WTC11 (cell line): ENCODE data around the gene FOXD1. TPM values are rescaled to one million over a fixed set of nuclear protein-coding genes. Genes with fewer than 3 reads are reported as not detected.

Source experiments
- ATAC-seq: fragments of 200-7000 bp; cut with Tn5 transposase; 2 replicates; pipeline ENCODE4 v1.10.0; 2021; ENCODE audit warnings: mild to moderate bottlenecking, moderate library complexity
- CTCF ChIA-PET: fragments of 300-600 bp; sonication (Branson Sonifier 250); formaldehyde crosslinking; loops from one replicate; lab custom pipeline; 2021; ENCODE audit warnings: antibody characterized with exemption; lab: Charles Lee
- POLR2A ChIA-PET: fragments of 350-600 bp; sonication (Branson Sonifier 250); formaldehyde crosslinking; loops from one replicate; lab custom pipeline; 2021; ENCODE audit warnings: antibody characterized with exemption; lab: Charles Lee
- DNase-seq: peaks from one replicate; pipeline ENCODE4 v3.0.0; 2021; ENCODE audit warnings: low spot score
- H3K27ac Mint-ChIP-seq: 2 replicates; pipeline ENCODE4 v1.8.0; 2021; ENCODE audit warnings: mixed read lengths
- H3K27me3 Mint-ChIP-seq: 2 replicates; pipeline ENCODE4 v1.8.0; 2021; ENCODE audit warnings: low read depth, mild to moderate bottlenecking, moderate library complexity, mixed read lengths
- H3K36me3 Mint-ChIP-seq: 2 replicates; pipeline ENCODE4 v1.8.0; 2021; ENCODE audit warnings: mixed read lengths
- H3K4me1 Mint-ChIP-seq: 2 replicates; pipeline ENCODE4 v1.8.0; 2022; ENCODE audit warnings: mixed read lengths
- H3K4me3 Mint-ChIP-seq: 2 replicates; pipeline ENCODE4 v1.8.0; 2021; ENCODE audit warnings: mild to moderate bottlenecking, moderate library complexity, mixed read lengths
- H3K9me3 Mint-ChIP-seq: 2 replicates; pipeline ENCODE4 v1.8.0; 2021; ENCODE audit warnings: mixed read lengths
- AFF4 ChIP-seq: sonication (generic); formaldehyde crosslinking; IDR thresholded peaks from 2 replicates; pipeline ENCODE4 v1.8.1; 2023; ENCODE audit warnings: mild to moderate bottlenecking, missing genetic modification reagents, borderline replicate concordance
- ARID4B ChIP-seq: sonication (generic); formaldehyde crosslinking; IDR thresholded peaks from 2 replicates; pipeline ENCODE4 v1.8.0; 2023; ENCODE audit warnings: missing genetic modification reagents, mild to moderate bottlenecking, borderline replicate concordance
- JUN ChIP-seq: sonication (generic); formaldehyde crosslinking; IDR thresholded peaks from 2 replicates; pipeline ENCODE4 v1.8.0; 2023; ENCODE audit warnings: mild to moderate bottlenecking, missing genetic modification reagents
- NFYB ChIP-seq: sonication (generic); formaldehyde crosslinking; conservative IDR thresholded peaks from 2 replicates; pipeline ENCODE4 v1.8.0; 2022; ENCODE audit warnings: low read depth, missing genetic modification reagents
- NR1H2 ChIP-seq: sonication (generic); formaldehyde crosslinking; IDR thresholded peaks from 2 replicates; pipeline ENCODE4 v1.9.0; 2021; ENCODE audit warnings: mild to moderate bottlenecking, moderate library complexity, missing genetic modification reagents
- RELA ChIP-seq: sonication (generic); formaldehyde crosslinking; IDR thresholded peaks from 2 replicates; pipeline ENCODE4 v1.8.1; 2022; ENCODE audit warnings: missing genetic modification reagents, mild to moderate bottlenecking, borderline replicate concordance
- ZBTB21 ChIP-seq: sonication (generic); formaldehyde crosslinking; IDR thresholded peaks from 2 replicates; pipeline ENCODE4 v1.8.1; 2023; ENCODE audit warnings: mild to moderate bottlenecking, missing genetic modification reagents, borderline replicate concordance
- ZNF121 ChIP-seq: sonication (generic); formaldehyde crosslinking; IDR thresholded peaks from 2 replicates; pipeline ENCODE4 v1.8.0; 2023; ENCODE audit warnings: missing genetic modification reagents
- ZNF263 ChIP-seq: sonication (generic); formaldehyde crosslinking; IDR thresholded peaks from 2 replicates; pipeline ENCODE4 v1.8.1; 2022; ENCODE audit warnings: low read depth, mild to moderate bottlenecking, moderate library complexity, missing genetic modification reagents
- ZNF416 ChIP-seq: fragments of 250-450 bp; sonication (Bioruptor Pico); IDR thresholded peaks from 2 replicates; pipeline ENCODE4 v1.9.0; 2021; ENCODE audit warnings: mild to moderate bottlenecking, inconsistent platforms
- ZNF423 ChIP-seq: fragments of 250-450 bp; sonication (Bioruptor Pico); IDR thresholded peaks from 2 replicates; pipeline ENCODE4 v2.1.2; 2022; ENCODE audit warnings: mild to moderate bottlenecking, moderate library complexity
- ZSCAN18 ChIP-seq: fragments of 250-450 bp; sonication (Bioruptor Pico); IDR thresholded peaks from 2 replicates; pipeline ENCODE4 v2.1.2; 2022; ENCODE audit warnings: mild to moderate bottlenecking, moderate library complexity
- total RNA-seq: library from RNA; stranded (reverse); gene quantifications from 3 replicates; pipeline ENCODE4 v1.2.3, GENCODE V29; 2021
- TF ChIP-seq, protein P1 (sequence below): fragments of 200-600 bp; IDR thresholded peaks from 2 replicates; pipeline ENCODE4 v1.8.0; 2022; ENCODE audit warnings: antibody characterized with exemption

The FOXD1 gene
- total RNA-seq, 1 experiment from 2014 or later, result 10.3 TPM

GRCh38 chr5:73450137-73450536, 1.6 kb upstream of the FOXD1 start:
- TF ChIP-seq NFYB (CRISPR knock-in tag) (no peak), ARID4B (CRISPR knock-in tag) (no peak), NR1H2 (CRISPR knock-in tag) (no peak), ZNF121 (no peak), ZNF263 (CRISPR knock-in tag) (no peak), ZSCAN18 (no peak), RELA (no peak), JUN (CRISPR knock-in tag) (no peak)
- TF ChIP-seq, protein P1, sequence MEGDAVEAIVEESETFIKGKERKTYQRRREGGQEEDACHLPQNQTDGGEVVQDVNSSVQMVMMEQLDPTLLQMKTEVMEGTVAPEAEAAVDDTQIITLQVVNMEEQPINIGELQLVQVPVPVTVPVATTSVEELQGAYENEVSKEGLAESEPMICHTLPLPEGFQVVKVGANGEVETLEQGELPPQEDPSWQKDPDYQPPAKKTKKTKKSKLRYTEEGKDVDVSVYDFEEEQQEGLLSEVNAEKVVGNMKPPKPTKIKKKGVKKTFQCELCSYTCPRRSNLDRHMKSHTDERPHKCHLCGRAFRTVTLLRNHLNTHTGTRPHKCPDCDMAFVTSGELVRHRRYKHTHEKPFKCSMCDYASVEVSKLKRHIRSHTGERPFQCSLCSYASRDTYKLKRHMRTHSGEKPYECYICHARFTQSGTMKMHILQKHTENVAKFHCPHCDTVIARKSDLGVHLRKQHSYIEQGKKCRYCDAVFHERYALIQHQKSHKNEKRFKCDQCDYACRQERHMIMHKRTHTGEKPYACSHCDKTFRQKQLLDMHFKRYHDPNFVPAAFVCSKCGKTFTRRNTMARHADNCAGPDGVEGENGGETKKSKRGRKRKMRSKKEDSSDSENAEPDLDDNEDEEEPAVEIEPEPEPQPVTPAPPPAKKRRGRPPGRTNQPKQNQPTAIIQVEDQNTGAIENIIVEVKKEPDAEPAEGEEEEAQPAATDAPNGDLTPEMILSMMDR, result no peak
- H3K4me3 Mint-ChIP-seq, result peak overlapping the region; percentile 78
- no peaks in the 10 kb centered on the region for H3K36me3 Mint-ChIP-seq
- ChIA-PET CTCF (interaction anchor here (1.2 to 4.4 kb wide), 6 partner anchors 13 to 234 kb away, joined by 3 to 38 read pairs (median 22); no protein-coding TSS in a partner anchor), POLR2A (no interaction called here)
- no peaks in the 10 kb centered on the region for H3K9me3 Mint-ChIP-seq
- ATAC-seq (no peak), DNase-seq (no peak)
- peaks cover 41% of the 10 kb centered on the region for H3K4me1 Mint-ChIP-seq
- H3K27me3 Mint-ChIP-seq, result peaks cover 86% of the 10 kb centered on the region
- no peak overlapping the region for H3K27ac Mint-ChIP-seq

DNA sequence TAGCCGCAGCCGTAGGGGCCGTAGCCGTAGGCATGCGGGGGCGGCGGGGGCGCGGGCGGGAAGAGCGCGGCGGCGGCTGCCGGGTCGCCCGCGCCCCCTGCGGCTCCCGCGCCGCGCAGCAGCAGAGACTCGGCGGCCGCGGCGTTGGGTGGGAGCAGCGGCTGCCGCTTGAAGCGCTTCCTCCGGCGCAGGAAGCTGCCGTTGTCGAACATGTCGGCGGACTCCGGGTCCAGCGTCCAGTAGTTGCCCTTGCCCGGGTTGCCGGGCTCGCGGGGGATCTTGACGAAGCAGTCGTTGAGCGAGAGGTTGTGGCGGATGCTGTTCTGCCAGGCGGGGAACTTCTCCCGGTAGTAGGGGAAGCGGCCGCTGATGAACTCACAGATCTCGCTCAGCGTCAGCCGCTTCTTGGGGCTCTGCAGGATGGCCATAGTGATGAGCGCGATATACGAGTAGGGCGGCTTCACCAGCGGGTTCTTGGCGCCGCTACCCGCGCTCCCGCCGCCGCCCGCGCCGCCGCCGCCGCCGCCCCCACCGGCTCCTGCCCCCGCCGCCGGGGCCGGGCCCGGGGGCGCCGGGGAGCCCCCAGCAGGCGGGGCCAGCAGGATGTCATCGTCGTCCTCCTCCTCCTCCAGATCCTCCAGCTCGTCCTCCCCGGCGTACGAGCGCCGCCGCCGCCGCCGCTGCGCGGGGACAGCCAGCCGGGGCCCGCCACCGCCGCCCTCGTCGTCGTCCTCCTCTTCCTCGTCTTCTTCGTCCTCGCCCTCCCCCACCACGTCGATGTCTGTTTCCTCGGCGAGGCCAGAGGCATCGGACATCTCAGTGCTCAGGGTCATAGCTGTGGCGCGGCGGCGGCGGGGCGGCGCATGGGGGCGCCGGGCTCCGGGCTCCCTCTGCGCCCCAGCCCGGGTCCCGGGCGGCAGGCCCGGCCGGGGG, 781 bp downstream of the FOXD1 start:
- H3K27ac Mint-ChIP-seq, result no peak overlapping the region
- ATAC-seq (peak; percentile 4), DNase-seq (peak; percentile 53)
- no peak for TF ChIP-seq ZNF416 (CRISPR knock-in tag)
- TF ChIP-seq ZNF263 (CRISPR knock-in tag), result peak; percentile 80
- no peak for TF ChIP-seq ZBTB21 (CRISPR knock-in tag)
- TF ChIP-seq AFF4 (CRISPR knock-in tag), result no peak
- TF ChIP-seq ZNF423, result no peak
- H3K9me3 Mint-ChIP-seq, result no peaks in the 10 kb centered on the region
- peaks cover 93% of the 10 kb centered on the region for H3K27me3 Mint-ChIP-seq
- H3K4me1 Mint-ChIP-seq, result peaks cover 51% of the 10 kb centered on the region
- POLR2A ChIA-PET, result interaction anchor here (0.9 to 1.4 kb wide), 2 partner anchors 28 to 39 kb away, joined by 3 to 4 read pairs; no protein-coding TSS in a partner anchor
- peak overlapping the region; percentile 74 for H3K4me3 Mint-ChIP-seq
- H3K36me3 Mint-ChIP-seq, result no peaks in the 10 kb centered on the region
- CTCF ChIA-PET, result interaction anchor here (1.0 to 4.4 kb wide), 11 partner anchors 20 to 232 kb away, joined by 3 to 38 read pairs (median 6); no protein-coding TSS in a partner anchor
